GM19452 (cell line): ENCODE data around the gene SACM1L.

Experiments used
- ATAC-seq: cut with Tn5 transposase; IDR thresholded peaks from one replicate; pipeline ENCODE4 v1.9.1; 2021; ENCODE audit not compliant: unreplicated experiment

The SACM1L gene

GRCh38 chr3:45688882-45689786, at the start of gene SACM1L:
TSS of gene SACM1L (plus strand) at chr3:45689396. CDS start at chr3:45689466, 70 bp downstream.
- ATAC-seq, result peak; percentile 81

GRCh38 chr3:45640091-45640507, 49.1 kb upstream of the SACM1L start:
- ATAC-seq, result no peak

GRCh38 chr3:45640724-45641361, 48.4 kb upstream of the SACM1L start:
- no peak for ATAC-seq

GRCh38 chr3:45641756-45642155, 47.4 kb upstream of the SACM1L start:
- no peak for ATAC-seq

GRCh38 chr3:45642731-45643152, 46.5 kb upstream of the SACM1L start:
- no peak for ATAC-seq

GRCh38 chr3:45644063-45644790, 45.0 kb upstream of the SACM1L start:
- no peak for ATAC-seq

- ATAC-seq, result no peak
These were observed 44.4 kb upstream of the SACM1L start for GRCh38 chr3:45644791-45645201.

- ATAC-seq, result no peak
These were observed 43.1 kb upstream of the SACM1L start for GRCh38 chr3:45646051-45646585.

- no peak for ATAC-seq
These were observed 42.0 kb upstream of the SACM1L start for GRCh38 chr3:45647148-45647619.

- ATAC-seq, result no peak
These were observed 36.0 kb upstream of the SACM1L start for GRCh38 chr3:45653205-45653604.

GRCh38 chr3:45654397-45654944, 34.7 kb upstream of the SACM1L start:
- ATAC-seq, result no peak

- ATAC-seq, result no peak
These were observed 33.3 kb upstream of the SACM1L start for GRCh38 chr3:45655906-45656305.

- peak; percentile 67 for ATAC-seq
These were observed 32.4 kb upstream of the SACM1L start for GRCh38 chr3:45656575-45657363.

GRCh38 chr3:45657853-45658252, 31.3 kb upstream of the SACM1L start:
- ATAC-seq, result no peak

GRCh38 chr3:45659661-45660566, 29.3 kb upstream of the SACM1L start:
- ATAC-seq, result no peak

- ATAC-seq, result no peak
These were observed 28.7 kb upstream of the SACM1L start for GRCh38 chr3:45660567-45660901.

- ATAC-seq, result peak; percentile 74
These were observed 24.6 kb upstream of the SACM1L start for GRCh38 chr3:45664578-45664977.

GRCh38 chr3:45665101-45665572, 24.1 kb upstream of the SACM1L start:
- ATAC-seq, result no peak
